COR-L47 (cell line): ENCODE results near the gene APPBP2.
"Not testable (repeated sequence)": the region's sequence is repeated elsewhere in the genome, so short reads cannot be mapped to it uniquely, and the experiment has no call there.

Experiments
- DNase-seq: peaks from one replicate; lab custom pipeline; 2025; lab: John Stamatoyannopoulos, UW

APPBP2 gene

GRCh38 chr17:60435244-60436167 is 90.5 kb downstream of the APPBP2 start:
- DNase-seq: peak; percentile 79

DNA sequence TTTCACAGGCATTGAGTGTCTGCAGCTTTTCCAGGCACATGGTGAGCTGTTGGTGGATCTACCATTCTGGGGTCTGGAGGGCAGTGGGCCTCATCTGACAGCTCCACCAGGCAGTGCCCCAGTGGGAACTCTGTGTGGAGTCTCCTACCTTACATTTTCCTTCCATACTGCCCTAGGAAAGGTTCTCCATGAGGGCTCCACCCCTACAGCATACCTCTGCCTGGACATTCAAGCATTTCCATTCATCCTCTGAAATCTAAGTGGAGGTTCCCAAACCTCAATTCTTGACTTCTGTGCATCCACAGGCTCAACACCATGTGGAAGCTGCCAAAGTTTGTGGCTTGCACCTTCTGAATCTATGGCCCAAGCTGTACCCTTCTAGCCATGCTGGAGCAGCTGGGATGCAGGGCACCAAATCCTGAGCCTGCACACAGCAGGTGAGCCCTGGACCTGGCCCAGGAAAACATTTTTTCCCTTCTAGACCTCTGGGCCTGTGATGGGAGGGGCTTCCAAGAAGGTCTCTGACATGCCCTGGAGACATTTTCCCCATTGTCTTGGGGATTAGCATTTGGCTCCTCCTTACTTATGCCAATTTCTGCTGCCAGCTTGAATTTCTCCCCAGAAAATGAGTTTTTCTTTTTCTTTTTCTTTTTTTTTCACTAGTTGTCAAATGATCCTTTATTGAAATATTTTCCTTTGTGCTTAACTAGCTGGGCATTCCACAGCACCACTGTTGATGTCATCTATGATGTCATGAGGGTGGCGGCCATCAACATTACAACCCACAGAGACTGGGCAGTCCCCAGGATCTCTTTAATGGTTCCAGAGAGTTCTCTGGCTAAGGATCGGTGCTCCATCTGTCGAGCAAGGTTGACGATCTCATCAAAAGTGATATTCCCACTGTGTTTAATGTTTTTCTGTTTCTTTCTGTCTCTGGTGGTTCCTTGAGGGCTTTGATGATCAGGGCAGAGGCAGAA is 92.7 kb downstream of the APPBP2 start:
- not testable (repeated sequence) for DNase-seq

DNA sequence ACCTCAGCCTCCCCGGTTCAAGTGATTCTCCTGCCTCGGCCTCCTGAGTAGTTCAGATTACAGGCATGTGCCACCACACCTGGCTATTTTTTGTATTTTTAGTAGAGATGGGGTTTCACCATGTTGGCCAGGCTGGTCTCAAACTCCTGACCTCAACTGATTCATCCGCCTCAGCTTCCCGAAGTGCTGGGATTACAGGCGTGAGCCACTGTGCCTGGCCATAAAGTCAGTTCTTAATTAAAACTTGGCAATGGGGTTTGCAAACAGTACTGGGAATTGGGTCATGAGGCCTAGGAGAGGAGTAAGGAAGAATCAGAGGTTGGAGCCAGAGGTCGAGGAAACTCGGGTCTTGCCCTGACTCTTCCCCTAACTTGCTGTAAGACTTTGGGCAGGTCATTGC is 95.5 kb downstream of the APPBP2 start:
- DNase-seq: not testable (repeated sequence)

GRCh38 chr17:60428491-60428890 is 97.6 kb downstream of the APPBP2 start:
- not testable (repeated sequence) for DNase-seq

GRCh38 chr17:60426596-60426995 is 99.4 kb downstream of the APPBP2 start:
- DNase-seq: no peak

DNA sequence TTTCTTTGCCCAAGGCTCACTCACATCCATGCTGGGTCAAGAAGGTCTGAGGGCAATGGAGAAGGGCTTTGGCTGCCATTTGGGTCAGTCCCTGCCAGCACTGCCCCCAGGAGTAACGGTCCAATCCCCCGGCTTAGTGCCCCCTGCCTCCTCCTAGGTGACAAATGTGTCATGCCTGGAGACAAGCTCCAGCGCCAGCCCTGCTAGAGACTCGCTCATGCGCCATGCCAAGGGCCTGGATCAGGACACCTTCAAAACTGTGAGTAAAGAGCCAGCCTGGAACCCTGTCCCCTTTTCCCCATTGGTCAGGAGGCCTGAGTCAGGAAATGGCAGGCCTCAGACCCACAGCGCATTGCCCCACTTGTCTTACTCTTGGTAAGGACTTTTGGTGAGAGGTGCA is 100.4 kb downstream of the APPBP2 start:
- DNase-seq: no peak

- DNase-seq: no peak
Observed at GRCh38 chr17:60423865-60424264, 102.2 kb downstream of the APPBP2 start.

DNA sequence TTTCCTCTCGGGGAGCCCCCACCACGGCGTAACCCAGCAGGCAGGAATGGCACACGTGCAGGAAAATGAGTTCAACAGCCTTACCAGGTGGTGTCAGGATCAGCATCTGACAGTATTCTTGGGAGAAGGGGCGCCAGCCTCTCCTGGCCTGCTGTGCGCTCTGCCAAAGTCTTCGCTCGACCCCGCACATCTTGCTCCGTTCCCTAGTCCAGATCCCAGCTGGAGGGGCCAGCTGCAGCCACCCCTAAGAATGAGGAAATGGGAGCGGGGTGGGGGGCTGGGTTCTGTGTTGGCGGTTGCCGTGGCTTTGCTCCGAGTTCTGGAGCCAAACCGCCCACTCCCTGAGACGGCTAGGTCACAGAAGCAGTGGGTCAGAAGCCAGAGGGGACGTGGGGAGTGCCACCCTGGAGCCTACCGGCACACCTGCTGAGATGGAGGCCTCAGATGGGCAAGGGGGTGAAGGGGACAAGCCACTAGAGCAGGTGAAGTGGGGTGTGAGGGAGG is 103.8 kb downstream of the APPBP2 start, which contains the start of gene CHCT1:
TSS of gene CHCT1 (plus strand) at position 328 of the 504 bp plus-strand sequence. CDS start at position 432, 104 bp downstream.
- DNase-seq: no peak

DNA sequence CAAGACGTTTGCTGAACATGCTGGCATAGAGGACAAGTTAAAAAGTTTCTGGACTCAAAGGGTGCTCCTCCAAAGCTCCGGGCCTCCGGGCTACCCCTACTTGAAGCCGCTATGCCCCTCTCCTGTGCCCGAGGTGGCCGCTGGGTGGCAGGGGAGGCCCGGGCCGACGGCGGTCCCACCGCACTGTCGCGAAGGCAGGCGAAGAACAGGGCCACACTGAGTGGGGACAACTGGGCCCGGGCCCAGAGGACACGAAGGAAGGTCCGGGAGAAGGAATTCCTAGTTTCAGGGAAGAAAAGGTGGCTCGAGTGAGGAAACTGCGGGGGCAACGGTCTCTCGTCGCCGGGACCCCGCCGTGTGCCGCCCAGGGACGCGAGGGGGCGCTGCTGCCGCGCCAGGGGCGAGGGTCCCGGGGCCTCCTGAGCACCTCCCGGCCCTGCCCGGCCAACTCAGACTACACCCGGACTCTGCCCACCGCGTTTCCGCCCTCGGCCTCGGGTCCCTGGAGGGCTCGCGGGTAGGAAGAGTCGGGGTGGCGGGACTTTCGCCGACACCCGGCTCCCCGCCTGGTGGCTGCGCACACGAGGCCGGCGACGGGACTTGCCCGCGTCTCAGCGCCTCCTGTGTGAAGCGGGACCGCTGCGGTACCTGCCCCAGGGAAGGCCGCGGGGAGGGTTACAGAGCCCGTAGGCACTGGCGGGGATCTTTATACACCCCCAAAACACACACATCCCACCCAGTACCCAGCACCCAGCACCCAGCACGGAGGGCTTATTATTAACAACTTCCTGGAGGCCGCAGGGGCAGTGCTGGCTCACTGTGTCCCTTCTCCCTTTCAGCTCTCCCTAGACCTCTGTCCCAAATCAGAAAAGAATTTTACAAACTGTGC is 104.5 kb downstream of the APPBP2 start:
- peak; percentile 26 for DNase-seq

DNA sequence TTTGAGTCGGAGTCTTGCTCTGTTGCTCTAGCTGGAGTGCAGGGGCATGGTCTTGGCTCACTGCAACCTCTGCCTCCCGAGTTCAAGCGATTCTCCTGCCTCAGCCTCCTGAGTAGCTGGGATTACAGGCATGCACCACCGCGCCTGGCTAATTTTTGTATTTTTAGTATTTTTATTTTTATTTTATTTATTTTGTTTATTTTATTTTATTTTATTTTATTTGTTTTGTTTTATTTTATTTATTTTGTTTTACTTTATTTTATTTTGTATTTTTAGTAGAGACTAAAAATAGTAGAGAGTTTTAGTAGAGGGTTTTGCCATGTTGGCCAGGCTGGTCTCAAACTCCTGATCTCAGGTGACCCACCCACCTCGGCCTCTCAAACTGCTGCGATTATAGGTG is 106.2 kb downstream of the APPBP2 start:
- DNase-seq: not testable (repeated sequence)

- DNase-seq: not testable (repeated sequence)
Observed at GRCh38 chr17:60419003-60419402, 107.0 kb downstream of the APPBP2 start.

- DNase-seq: no peak
Observed at GRCh38 chr17:60416368-60416925, 109.6 kb downstream of the APPBP2 start.

DNA sequence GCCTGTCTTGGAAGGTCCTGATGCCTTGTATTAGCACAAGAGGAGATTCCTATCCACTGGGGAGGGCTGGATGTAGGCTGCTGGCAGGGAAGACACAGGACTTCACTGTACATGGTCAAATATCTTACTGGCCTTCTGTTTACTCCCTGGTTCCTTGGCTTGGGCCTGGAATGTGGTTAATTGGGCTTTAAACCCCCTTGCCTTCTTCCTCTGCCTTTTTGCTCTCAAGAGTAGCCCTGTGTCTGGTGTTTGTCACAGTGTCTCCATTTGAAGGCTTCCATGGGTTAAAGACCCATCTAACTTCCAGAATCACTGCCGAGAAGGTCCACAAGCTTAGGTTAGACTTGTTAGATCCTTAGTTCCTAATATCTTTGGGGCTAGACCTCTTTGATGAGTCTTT is 110.9 kb downstream of the APPBP2 start:
- DNase-seq: no peak

DNA sequence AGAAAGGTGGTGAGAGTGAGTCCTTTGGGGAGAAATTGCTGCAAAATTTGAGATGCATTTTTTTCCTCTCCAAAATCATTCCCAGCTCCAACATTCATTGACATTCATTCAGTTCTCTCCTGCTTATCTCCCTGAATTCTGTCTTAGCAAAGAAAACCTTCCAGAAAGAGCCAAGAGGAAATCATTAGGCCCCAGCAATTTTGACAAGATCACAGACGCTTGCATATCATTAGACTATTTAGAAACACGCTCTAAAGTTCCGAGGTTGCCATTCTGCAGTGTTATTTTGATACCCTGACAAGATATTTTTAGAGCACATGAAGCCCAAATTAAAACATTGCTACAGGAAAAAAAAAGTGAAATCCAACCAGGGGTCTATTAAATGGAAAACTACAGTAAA is 113.3 kb downstream of the APPBP2 start:
- DNase-seq: no peak

GRCh38 chr17:60410001-60410400 is 116.0 kb downstream of the APPBP2 start:
- no peak for DNase-seq

DNA sequence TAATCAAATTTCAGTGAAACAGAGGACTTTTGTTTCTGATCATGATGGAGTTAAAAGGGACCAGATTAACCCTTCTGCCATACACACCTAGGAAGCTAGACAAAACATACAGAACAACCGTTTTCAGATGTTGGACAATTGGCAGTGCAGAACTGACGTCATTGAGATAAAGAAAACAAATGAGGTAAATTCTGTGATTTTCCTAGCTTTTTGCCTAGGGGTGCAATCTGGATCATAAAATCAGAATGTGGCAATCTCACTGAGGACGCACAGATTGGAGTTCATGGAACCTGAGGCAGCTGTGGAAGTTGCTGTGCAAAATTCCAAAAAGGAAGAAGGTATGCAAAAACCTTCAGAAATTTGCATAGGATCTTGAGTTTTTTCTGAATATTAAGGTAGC is 119.2 kb downstream of the APPBP2 start:
- DNase-seq: no peak

- no peak for DNase-seq
Observed at GRCh38 chr17:60403962-60404361, 122.1 kb downstream of the APPBP2 start.

DNA sequence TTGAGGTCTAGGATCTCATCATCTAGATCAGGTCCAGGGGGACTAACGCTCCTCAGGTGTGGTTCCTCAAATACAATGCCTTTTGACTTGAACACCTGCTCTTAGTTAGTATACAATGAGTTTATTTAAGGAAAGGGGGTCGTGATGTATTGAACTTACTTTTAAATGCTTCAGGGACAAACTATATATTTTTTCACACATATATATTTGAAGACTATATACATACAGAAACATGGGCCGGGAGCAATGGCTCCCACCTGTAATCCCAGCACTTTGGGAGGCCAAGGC is 122.6 kb downstream of the APPBP2 start:
- no peak for DNase-seq

DNA sequence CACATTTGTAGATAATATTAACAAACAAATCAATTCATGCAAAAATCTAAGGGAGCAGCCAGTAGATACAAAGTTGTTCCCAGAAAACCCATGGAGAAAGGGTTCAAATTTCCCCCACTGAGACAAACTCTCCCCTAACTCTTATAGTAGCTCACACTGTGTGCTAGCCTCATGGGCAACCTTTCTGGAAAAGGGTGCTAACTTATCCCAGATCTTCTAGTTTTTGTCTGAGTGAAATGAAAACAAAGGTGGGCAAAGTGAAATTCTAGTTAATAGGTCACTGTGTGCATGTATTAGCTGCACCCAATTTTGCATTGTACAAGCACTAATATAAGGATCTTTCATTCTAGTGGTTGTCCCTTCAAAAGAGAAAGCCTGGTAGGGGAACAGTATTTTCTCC is 124.2 kb downstream of the APPBP2 start:
- DNase-seq: no peak

DNA sequence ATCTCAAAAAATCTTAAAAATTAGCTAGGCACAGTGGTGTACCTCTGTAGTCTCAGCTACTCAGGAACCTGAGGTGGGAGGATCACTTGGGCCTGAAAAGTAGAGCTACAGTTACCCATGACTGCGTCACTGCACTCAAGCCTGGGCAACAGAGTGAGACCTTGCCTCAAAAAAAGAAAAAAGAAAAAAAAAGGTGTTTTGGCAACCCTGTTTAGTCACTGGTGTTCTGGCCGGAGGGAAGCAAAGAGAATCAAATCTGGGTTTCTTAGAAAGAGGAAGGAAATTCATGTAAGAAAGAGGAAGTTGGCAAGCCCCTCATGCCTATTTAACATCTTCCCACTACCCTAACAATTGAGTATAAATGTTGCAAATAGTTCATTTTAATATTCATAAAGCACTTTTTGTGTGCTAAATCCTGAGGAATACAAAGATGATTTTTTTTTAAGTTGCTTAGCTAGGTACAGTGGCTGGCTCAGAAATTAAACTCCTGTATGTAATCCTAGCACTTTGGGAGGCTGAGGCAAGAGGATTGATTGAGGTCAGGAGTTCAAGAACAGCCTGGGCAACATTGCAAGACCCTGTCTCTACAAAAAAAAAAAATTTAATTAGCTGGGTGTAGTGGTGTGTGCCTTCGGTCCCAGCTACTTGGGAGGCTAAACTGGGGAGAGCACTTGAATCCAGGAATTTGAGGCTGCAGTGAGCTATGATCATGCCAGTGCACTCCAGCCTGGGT is 127.6 kb downstream of the APPBP2 start:
- no peak for DNase-seq
